ENCODE results near the gene NECTIN1. TPM values are rescaled to one million over a fixed set of nuclear protein-coding genes. Genes with fewer than 3 reads are reported as not detected.

The NECTIN1 gene
- total RNA-seq, 1 donor from 2014 or later, result 10.4 TPM

DNA sequence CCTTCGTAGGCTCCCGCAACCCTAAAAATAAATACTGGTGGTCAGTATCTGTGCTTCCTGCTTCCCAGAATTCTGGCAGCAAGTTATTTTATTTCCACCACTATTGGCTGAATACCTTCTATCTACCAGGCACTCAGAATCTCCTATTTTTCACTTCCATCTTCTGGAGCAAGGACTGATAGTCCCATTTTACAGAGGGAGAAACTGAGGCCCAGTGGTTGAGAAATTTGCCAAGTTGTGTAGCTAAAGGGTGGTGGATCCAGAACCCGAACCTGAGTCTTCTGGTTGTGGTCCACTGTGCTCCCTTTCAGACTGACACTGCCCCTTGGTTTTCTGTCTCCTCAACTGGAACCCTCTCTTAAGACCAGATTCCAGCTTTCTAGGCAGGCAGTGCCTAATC lies 31.6 kb downstream of the NECTIN1 start:
- H3K27ac ChIP-seq, result no peak overlapping the region
- intact Hi-C loops (cut with DNase I), result no loop called here
- no peak for TF ChIP-seq CTCF (IDR thresholded peaks at IDR 0.05)
- ATAC-seq (no peak), DNase-seq (no peak)
- H3K27me3 ChIP-seq, result no peaks in the 10 kb centered on the region
- no peak overlapping the region for H3K4me3 ChIP-seq
- H3K4me1 ChIP-seq, result peaks cover 9% of the 10 kb centered on the region
- no peaks in the 10 kb centered on the region for H3K36me3 ChIP-seq
- H3K9me3 ChIP-seq, result no peaks in the 10 kb centered on the region

DNA sequence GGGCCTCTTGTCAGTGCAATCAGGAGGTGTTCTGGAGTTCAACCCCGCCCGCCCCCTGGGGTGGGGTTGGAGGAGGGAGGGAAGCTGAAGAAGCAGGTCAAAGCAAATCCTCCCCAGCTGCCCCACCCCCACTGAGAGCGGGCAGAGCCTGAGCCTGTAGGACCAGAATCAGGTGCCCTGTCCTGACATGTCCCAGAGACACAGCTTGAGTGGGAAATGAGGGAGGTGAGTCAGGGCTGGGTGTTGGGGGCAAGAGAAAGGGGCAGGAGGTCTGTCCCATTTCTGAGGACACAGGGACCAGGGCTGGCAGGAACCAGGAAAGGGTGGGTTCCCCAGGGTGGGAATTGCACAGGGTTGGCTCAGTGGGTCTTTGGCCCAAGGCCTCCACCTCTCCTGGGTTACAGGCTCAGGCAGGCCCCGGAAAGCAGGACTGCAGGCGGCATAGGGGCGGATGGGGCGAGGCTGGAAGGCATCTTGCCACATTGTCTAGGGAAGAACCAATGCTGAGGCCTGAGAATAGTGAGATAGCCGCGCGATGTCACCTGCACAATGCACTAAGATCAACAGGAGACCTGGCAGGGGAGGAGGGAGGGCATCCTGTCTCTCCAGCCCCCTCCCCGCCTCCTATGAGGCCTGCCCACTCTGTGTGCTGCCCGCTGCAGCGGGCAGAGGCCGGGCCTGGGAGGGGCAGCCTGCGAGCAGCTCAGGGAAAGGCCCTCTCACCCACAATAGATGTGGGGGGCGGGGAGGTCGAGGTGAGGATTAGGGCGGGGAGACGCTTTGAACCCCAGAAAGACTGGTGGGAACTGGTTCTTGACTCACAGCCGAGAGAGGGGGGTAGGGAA lies 32.4 kb downstream of the NECTIN1 start:
- no peak for TF ChIP-seq CTCF (IDR thresholded peaks at IDR 0.05)
- no peak for ATAC-seq

DNA sequence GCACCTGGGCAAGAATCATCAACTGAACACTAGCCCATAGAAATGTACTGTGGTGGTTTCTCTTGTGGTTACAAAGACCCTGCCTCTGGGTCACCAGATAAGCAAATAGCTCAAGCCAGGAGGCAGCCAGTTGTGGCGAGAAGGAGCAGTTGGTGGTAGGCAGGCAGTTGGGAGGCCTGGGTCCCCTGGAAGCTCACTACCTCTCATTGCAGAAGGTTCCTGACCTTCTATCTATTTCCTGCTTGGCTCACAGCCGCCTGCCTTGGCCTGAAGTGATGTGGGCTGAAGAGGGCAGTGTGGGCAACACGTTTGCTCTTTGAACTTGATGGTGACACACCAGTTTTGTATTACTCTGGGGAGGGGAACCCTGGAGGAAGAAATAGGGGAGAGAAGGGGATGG lies 34.7 kb downstream of the NECTIN1 start:
- TF ChIP-seq CTCF (IDR thresholded peaks at IDR 0.05), result no peak
- DNase-seq (no peak), ATAC-seq (no peak)
- H3K27ac ChIP-seq, result no peak overlapping the region
- no peaks in the 10 kb centered on the region for H3K27me3 ChIP-seq
- intact Hi-C loops (cut with DNase I), result no loop called here
- H3K4me3 ChIP-seq, result no peak overlapping the region
- H3K4me1 ChIP-seq, result peaks cover 6% of the 10 kb centered on the region
- no peaks in the 10 kb centered on the region for H3K9me3 ChIP-seq
- no peaks in the 10 kb centered on the region for H3K36me3 ChIP-seq

More for the DNA sequence above, 32.4 kb downstream of the NECTIN1 start:
- intact Hi-C loops (cut with DNase I), result no loop called here
- no peak overlapping the region for H3K4me3 ChIP-seq
- H3K36me3 ChIP-seq, result no peaks in the 10 kb centered on the region
- H3K27ac ChIP-seq, result no peak overlapping the region
- H3K27me3 ChIP-seq, result no peaks in the 10 kb centered on the region
- no peaks in the 10 kb centered on the region for H3K9me3 ChIP-seq
- DNase-seq, result no peak
- peaks cover 9% of the 10 kb centered on the region for H3K4me1 ChIP-seq

DNA sequence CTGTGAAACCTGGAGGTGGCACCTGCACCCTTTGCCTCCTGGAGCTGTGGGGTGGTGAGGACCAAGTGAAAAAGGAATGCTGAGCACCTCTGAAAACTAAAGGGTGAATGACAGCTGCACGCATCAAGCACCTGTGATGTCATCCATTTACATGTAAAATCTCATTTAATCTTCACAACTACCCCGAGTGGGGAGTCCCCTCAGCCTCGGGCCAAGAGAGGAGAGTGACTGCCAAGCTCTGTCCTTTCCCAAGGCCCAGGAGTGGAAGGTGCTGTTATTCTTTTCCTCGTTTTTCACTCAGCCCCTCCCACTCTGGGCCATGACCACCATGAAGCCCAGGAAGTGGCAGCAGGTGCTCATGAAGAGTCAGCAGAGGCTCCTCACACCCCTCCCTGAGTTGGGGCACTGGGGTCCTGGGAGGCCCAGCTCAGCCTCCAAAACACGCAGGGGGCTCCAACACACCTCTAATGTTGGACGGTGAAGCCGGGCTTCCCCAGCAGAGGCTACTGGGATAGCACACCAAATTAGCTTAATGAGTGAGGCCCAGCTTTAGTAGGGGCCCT lies 35.7 kb downstream of the NECTIN1 start:
- no peaks in the 10 kb centered on the region for H3K36me3 ChIP-seq
- H3K4me3 ChIP-seq, result no peak overlapping the region
- intact Hi-C loops (cut with DNase I), result no loop called here
- DNase-seq (no peak), ATAC-seq (no peak)
- H3K27me3 ChIP-seq, result no peaks in the 10 kb centered on the region
- H3K9me3 ChIP-seq, result no peaks in the 10 kb centered on the region
- TF ChIP-seq CTCF (IDR thresholded peaks at IDR 0.05), result no peak
- no peaks in the 10 kb centered on the region for H3K4me1 ChIP-seq
- no peak overlapping the region for H3K27ac ChIP-seq

DNA sequence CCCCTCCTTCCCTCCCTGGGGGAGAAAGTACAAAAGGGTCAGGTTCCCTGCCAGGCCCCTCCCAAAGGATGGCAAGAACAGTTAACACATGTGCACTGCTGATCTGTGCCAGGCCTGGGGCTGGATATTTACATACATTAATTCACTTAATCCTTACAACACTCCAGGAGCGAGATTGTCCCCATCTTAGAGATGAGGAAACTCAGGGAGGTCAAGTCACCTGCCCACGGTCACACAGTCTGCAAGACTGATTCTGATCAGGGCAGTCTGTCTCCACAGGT lies 36.5 kb downstream of the NECTIN1 start:
- ATAC-seq (no peak), DNase-seq (no peak)
- H3K36me3 ChIP-seq, result no peaks in the 10 kb centered on the region
- H3K27ac ChIP-seq, result no peak overlapping the region
- TF ChIP-seq CTCF (IDR thresholded peaks at IDR 0.05), result no peak
- no peaks in the 10 kb centered on the region for H3K27me3 ChIP-seq
- no peaks in the 10 kb centered on the region for H3K9me3 ChIP-seq
- H3K4me3 ChIP-seq, result no peak overlapping the region
- H3K4me1 ChIP-seq, result no peaks in the 10 kb centered on the region
- intact Hi-C loops (cut with DNase I), result no loop called here
